ENCODE measurements around the gene TEAD1. TPM values are rescaled to one million over a fixed set of nuclear protein-coding genes. Genes with fewer than 3 reads are reported as not detected.

The TEAD1 gene
- total and polyA plus RNA-seq, 2 experiments from 2014 or later = 45.9 to 105 TPM

DNA sequence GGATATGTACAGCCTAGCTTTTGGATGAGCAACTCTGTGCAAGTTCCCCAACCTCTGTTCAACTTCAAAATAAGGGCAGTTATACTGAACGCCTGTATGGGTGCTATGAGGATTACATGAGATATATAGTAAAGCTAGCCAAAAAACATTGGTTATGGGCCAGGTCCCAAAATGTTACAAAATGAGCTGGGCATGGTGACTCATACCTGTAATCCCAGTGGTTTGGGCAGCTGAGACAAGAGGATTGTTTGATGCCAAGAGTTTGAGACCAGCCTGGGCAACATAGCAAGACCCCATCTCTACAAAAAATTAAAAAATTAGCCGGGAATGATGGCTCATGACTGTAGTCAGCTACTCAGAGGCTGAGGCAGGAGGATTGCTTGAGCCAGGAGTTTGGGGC is 118.4 kb downstream of the TEAD1 start:
- peaks cover 29% of the 10 kb centered on the region for H3K4me1 ChIP-seq (ENCODE audit: low read depth)
- H3K9me3 ChIP-seq (ENCODE audit: low read depth) = no peaks in the 10 kb centered on the region
- peak in 1 of 2 donors; percentile 86 for DNase-seq (ENCODE audit: low read depth in 1 of 2, low spot score in 1 of 2)
- no peak overlapping the region for H3K4me3 ChIP-seq
- no peak overlapping the region for H3K27ac ChIP-seq
- no peaks in the 10 kb centered on the region for H3K27me3 ChIP-seq
- TF ChIP-seq CTCF (IDR thresholded peaks at IDR 0.05; ENCODE audit: low read depth, low read length) = no peak
- no peaks in the 10 kb centered on the region for H3K36me3 ChIP-seq

- H3K9me3 ChIP-seq (ENCODE audit: low read depth) = no peaks in the 10 kb centered on the region
- no peaks in the 10 kb centered on the region for H3K27me3 ChIP-seq
- DNase-seq (ENCODE audit: low read depth in 1 of 2, low spot score in 1 of 2) = no peak
- H3K27ac ChIP-seq = no peak overlapping the region
- H3K4me1 ChIP-seq (ENCODE audit: low read depth) = peaks cover 28% of the 10 kb centered on the region
- H3K36me3 ChIP-seq = no peaks in the 10 kb centered on the region
- no peak for TF ChIP-seq CTCF (IDR thresholded peaks at IDR 0.05; ENCODE audit: low read depth, low read length)
- H3K4me3 ChIP-seq = no peak overlapping the region
Observed at GRCh38 chr11:12793065-12793464, 118.8 kb downstream of the TEAD1 start.

DNA sequence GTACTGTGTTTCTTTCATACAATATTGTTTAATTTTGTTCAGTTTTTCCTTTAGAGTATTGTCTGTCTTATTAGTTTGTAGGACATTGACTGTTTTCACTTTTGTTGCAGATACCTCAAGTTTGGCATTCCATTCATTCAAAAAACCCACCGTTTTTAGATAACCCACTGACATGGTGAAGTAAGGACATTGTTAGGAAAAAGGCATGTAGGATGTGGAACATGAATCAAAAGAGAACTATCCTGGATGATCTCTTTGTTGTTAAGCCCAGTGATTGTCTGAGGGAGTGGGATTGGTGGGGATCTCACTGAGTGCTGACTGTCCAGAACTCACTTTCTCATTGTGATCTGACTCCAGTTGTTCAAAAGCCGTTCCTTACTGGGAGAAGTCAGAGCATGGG is 119.3 kb downstream of the TEAD1 start:
- no peak overlapping the region for H3K27ac ChIP-seq
- DNase-seq (ENCODE audit: low read depth in 1 of 2, low spot score in 1 of 2) = no peak
- H3K4me1 ChIP-seq (ENCODE audit: low read depth) = peaks cover 32% of the 10 kb centered on the region
- no peak for TF ChIP-seq CTCF (IDR thresholded peaks at IDR 0.05; ENCODE audit: low read depth, low read length)
- no peaks in the 10 kb centered on the region for H3K36me3 ChIP-seq
- H3K4me3 ChIP-seq = no peak overlapping the region
- no peaks in the 10 kb centered on the region for H3K27me3 ChIP-seq
- H3K9me3 ChIP-seq (ENCODE audit: low read depth) = no peaks in the 10 kb centered on the region

GRCh38 chr11:12794576-12795230 is 120.5 kb downstream of the TEAD1 start:
- peaks cover 41% of the 10 kb centered on the region for H3K4me1 ChIP-seq (ENCODE audit: low read depth)
- H3K27ac ChIP-seq = no peak overlapping the region
- no peak for TF ChIP-seq CTCF (IDR thresholded peaks at IDR 0.05; ENCODE audit: low read depth, low read length)
- no peak overlapping the region for H3K4me3 ChIP-seq
- no peak for DNase-seq (ENCODE audit: low read depth in 1 of 2, low spot score in 1 of 2)
- no peaks in the 10 kb centered on the region for H3K9me3 ChIP-seq (ENCODE audit: low read depth)
- no peaks in the 10 kb centered on the region for H3K27me3 ChIP-seq
- no peaks in the 10 kb centered on the region for H3K36me3 ChIP-seq

GRCh38 chr11:12797996-12798395 is 123.8 kb downstream of the TEAD1 start:
- Histone ChIP-seq H3K9me3 (ENCODE audit: low read depth) (no peaks in the 10 kb centered on the region), H3K36me3 (no peaks in the 10 kb centered on the region), H3K4me3 (no peak overlapping the region), H3K27ac (no peak overlapping the region), H3K27me3 (no peaks in the 10 kb centered on the region), H3K4me1 (ENCODE audit: low read depth) (peaks cover 51% of the 10 kb centered on the region)
- DNase-seq (ENCODE audit: low read depth in 1 of 2, low spot score in 1 of 2) = no peak
- TF ChIP-seq CTCF (IDR thresholded peaks at IDR 0.05; ENCODE audit: low read depth, low read length) = no peak

All from cardiac muscle cell (in vitro differentiated cells and primary cell).